22Rv1 (cell line): ENCODE results near the gene CNKSR3.

Experiments used
- CTCF ChIP-seq: fragments of 450-650 bp; IDR thresholded peaks from 2 replicates; pipeline ENCODE4 v1.5.1; 2017; ENCODE audit warnings: mild to moderate bottlenecking
- ZFX ChIP-seq: fragments of 450-650 bp; IDR thresholded peaks from 2 replicates; pipeline ENCODE4 v1.6.1; 2017; ENCODE audit warnings: antibody characterized with exemption, borderline replicate concordance

- TF ChIP-seq CTCF (no peak), ZFX (no peak)
Observed at GRCh38 chr6:154360476-154360875, 150.0 kb downstream of the CNKSR3 start.
